ENCODE data around the gene PPP6R2.

DNA sequence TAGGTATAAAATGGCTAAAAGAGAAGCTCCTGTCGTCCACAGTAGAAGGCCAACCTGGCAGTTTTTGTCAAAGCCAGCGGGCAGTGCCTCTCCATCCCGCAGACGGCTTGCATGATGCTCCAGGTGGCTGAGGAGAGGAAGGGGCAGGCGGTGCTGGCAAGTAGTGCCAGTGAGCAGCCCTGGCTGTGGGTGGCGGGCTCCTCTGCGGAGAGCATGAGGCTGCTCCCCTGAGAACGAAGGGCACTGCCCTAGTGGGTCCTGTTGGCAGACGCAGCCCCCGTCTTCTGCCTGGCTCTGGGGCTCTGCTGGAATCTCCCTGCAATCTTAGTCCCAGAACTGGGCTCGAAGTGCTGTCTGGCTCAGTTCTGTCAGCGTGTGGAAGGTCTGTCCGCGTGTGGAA, 80.8 kb downstream of the PPP6R2 start:
- TF ChIP-seq PHF8 (conservative IDR thresholded peaks at IDR 0.05; ENCODE audit: low read depth, low read length) (no peak), POLR2A (IDR thresholded peaks at IDR 0.05; ENCODE audit: control extremely low read depth in 1 of 2, low read depth in 2 of 2, low read length in 2 of 2) (no peak), CBX8 (IDR thresholded peaks at IDR 0.05; ENCODE audit: borderline replicate concordance, low read depth, low read length) (no peak), CEBPB (IDR thresholded peaks at IDR 0.05; ENCODE audit: low read depth, low read length) (no peak), EGR1 (IDR thresholded peaks at IDR 0.05; ENCODE audit: borderline replicate concordance, low read depth, low read length) (no peak), EP300 (IDR thresholded peaks at IDR 0.05; ENCODE audit: borderline replicate concordance in 1 of 2, low read depth in 2 of 2, low read length in 2 of 2) (no peak)
- TF ChIP-seq, protein P1, sequence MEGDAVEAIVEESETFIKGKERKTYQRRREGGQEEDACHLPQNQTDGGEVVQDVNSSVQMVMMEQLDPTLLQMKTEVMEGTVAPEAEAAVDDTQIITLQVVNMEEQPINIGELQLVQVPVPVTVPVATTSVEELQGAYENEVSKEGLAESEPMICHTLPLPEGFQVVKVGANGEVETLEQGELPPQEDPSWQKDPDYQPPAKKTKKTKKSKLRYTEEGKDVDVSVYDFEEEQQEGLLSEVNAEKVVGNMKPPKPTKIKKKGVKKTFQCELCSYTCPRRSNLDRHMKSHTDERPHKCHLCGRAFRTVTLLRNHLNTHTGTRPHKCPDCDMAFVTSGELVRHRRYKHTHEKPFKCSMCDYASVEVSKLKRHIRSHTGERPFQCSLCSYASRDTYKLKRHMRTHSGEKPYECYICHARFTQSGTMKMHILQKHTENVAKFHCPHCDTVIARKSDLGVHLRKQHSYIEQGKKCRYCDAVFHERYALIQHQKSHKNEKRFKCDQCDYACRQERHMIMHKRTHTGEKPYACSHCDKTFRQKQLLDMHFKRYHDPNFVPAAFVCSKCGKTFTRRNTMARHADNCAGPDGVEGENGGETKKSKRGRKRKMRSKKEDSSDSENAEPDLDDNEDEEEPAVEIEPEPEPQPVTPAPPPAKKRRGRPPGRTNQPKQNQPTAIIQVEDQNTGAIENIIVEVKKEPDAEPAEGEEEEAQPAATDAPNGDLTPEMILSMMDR (IDR thresholded peaks at IDR 0.05; ENCODE audit: control extremely low read depth in 1 of 3, insufficient read depth in 1 of 3, low read depth in 1 of 3, low read length in 3 of 3) = no peak
- TF ChIP-seq, protein P2, sequence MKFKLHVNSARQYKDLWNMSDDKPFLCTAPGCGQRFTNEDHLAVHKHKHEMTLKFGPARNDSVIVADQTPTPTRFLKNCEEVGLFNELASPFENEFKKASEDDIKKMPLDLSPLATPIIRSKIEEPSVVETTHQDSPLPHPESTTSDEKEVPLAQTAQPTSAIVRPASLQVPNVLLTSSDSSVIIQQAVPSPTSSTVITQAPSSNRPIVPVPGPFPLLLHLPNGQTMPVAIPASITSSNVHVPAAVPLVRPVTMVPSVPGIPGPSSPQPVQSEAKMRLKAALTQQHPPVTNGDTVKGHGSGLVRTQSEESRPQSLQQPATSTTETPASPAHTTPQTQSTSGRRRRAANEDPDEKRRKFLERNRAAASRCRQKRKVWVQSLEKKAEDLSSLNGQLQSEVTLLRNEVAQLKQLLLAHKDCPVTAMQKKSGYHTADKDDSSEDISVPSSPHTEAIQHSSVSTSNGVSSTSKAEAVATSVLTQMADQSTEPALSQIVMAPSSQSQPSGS (IDR thresholded peaks at IDR 0.05; ENCODE audit: low read length) = no peak
- TF ChIP-seq, protein P3, sequence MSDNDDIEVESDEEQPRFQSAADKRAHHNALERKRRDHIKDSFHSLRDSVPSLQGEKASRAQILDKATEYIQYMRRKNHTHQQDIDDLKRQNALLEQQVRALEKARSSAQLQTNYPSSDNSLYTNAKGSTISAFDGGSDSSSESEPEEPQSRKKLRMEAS (IDR thresholded peaks at IDR 0.05) = no peak
- TF ChIP-seq, protein P4, sequence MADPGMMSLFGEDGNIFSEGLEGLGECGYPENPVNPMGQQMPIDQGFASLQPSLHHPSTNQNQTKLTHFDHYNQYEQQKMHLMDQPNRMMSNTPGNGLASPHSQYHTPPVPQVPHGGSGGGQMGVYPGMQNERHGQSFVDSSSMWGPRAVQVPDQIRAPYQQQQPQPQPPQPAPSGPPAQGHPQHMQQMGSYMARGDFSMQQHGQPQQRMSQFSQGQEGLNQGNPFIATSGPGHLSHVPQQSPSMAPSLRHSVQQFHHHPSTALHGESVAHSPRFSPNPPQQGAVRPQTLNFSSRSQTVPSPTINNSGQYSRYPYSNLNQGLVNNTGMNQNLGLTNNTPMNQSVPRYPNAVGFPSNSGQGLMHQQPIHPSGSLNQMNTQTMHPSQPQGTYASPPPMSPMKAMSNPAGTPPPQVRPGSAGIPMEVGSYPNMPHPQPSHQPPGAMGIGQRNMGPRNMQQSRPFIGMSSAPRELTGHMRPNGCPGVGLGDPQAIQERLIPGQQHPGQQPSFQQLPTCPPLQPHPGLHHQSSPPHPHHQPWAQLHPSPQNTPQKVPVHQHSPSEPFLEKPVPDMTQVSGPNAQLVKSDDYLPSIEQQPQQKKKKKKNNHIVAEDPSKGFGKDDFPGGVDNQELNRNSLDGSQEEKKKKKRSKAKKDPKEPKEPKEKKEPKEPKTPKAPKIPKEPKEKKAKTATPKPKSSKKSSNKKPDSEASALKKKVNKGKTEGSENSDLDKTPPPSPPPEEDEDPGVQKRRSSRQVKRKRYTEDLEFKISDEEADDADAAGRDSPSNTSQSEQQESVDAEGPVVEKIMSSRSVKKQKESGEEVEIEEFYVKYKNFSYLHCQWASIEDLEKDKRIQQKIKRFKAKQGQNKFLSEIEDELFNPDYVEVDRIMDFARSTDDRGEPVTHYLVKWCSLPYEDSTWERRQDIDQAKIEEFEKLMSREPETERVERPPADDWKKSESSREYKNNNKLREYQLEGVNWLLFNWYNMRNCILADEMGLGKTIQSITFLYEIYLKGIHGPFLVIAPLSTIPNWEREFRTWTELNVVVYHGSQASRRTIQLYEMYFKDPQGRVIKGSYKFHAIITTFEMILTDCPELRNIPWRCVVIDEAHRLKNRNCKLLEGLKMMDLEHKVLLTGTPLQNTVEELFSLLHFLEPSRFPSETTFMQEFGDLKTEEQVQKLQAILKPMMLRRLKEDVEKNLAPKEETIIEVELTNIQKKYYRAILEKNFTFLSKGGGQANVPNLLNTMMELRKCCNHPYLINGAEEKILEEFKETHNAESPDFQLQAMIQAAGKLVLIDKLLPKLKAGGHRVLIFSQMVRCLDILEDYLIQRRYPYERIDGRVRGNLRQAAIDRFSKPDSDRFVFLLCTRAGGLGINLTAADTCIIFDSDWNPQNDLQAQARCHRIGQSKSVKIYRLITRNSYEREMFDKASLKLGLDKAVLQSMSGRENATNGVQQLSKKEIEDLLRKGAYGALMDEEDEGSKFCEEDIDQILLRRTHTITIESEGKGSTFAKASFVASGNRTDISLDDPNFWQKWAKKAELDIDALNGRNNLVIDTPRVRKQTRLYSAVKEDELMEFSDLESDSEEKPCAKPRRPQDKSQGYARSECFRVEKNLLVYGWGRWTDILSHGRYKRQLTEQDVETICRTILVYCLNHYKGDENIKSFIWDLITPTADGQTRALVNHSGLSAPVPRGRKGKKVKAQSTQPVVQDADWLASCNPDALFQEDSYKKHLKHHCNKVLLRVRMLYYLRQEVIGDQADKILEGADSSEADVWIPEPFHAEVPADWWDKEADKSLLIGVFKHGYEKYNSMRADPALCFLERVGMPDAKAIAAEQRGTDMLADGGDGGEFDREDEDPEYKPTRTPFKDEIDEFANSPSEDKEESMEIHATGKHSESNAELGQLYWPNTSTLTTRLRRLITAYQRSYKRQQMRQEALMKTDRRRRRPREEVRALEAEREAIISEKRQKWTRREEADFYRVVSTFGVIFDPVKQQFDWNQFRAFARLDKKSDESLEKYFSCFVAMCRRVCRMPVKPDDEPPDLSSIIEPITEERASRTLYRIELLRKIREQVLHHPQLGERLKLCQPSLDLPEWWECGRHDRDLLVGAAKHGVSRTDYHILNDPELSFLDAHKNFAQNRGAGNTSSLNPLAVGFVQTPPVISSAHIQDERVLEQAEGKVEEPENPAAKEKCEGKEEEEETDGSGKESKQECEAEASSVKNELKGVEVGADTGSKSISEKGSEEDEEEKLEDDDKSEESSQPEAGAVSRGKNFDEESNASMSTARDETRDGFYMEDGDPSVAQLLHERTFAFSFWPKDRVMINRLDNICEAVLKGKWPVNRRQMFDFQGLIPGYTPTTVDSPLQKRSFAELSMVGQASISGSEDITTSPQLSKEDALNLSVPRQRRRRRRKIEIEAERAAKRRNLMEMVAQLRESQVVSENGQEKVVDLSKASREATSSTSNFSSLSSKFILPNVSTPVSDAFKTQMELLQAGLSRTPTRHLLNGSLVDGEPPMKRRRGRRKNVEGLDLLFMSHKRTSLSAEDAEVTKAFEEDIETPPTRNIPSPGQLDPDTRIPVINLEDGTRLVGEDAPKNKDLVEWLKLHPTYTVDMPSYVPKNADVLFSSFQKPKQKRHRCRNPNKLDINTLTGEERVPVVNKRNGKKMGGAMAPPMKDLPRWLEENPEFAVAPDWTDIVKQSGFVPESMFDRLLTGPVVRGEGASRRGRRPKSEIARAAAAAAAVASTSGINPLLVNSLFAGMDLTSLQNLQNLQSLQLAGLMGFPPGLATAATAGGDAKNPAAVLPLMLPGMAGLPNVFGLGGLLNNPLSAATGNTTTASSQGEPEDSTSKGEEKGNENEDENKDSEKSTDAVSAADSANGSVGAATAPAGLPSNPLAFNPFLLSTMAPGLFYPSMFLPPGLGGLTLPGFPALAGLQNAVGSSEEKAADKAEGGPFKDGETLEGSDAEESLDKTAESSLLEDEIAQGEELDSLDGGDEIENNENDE (IDR thresholded peaks at IDR 0.05; ENCODE audit: insufficient replicate concordance, low read length) = no peak
